Right lung (tissue), 5 donors: ENCODE results near the gene ANXA7. TPM values are rescaled to one million over a fixed set of nuclear protein-coding genes. Genes with fewer than 3 reads are reported as not detected.
"Not testable (repeated sequence)": the region's sequence is repeated elsewhere in the genome, so short reads cannot be mapped to it uniquely, and the experiment has no call there.

Experiments used
- DNase-seq, 2 donors: peaks; one replicate each; pipeline ENCODE4 v3.0.0-alpha.2; 2013
- polyA plus RNA-seq, 5 donors: library from polyadenylated mRNA; unstranded; fragments of 120-200 nt; gene quantifications; one replicate each; pipeline versions ENCODE4 v1.2.1 to v1.2.3, GENCODE V29; 2013; ENCODE audit warnings: inconsistent platforms in 1 of 5, low replicate concordance in 1 of 5; ENCODE audit not compliant: insufficient read length in 5 of 5, insufficient read depth in 1 of 5

The ANXA7 gene
- polyA plus RNA-seq, 5 donors, result 63.9 to 76.9 (median 71.0) TPM

DNA sequence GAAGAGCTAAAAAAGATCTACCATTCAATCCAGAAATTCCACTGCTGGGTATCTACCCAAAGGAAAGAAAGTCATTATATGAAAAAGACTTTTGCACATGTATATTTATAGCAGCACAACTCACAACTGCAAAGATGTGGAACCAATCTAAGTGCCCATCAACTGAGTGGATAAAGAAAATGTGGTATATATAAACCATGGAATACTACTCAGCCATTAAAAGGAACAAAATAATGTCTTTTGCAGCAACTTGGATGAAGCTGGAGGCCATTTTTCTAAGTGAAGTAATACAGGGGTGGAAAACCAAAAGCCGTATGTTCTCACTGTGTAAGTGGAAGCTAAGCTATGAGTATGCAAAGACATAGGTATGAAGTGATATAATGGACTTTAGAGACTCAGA, 3.0 kb downstream of the ANXA7 start:
- no peak for DNase-seq

DNA sequence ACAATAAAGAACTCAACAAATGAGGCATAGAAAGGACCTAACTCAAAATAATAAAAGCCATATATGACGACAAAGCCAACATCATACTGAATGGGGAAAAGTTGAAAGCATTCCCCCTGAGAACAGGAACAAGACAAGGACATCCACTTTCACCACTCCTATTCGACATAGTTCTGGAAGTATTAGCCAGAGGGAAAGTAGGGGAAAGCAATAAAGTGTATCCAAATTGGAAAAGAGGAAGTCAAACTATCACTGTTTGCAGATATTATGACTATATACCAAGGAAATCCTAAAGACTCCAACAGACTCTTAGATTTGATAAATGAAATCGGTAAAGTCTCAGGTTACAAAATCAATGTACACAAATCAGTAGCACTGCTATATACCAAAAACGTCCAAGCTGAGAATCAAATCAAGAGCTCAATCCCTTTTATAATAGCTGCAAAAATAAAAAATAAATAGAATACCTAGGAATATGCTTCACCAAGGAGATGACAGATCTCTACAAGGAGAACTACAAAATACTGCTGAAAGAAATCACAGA, 4.8 kb downstream of the ANXA7 start:
- no peak for DNase-seq

GRCh38 chr10:73408061-73408460, 5.8 kb downstream of the ANXA7 start:
- DNase-seq, result no peak

DNA sequence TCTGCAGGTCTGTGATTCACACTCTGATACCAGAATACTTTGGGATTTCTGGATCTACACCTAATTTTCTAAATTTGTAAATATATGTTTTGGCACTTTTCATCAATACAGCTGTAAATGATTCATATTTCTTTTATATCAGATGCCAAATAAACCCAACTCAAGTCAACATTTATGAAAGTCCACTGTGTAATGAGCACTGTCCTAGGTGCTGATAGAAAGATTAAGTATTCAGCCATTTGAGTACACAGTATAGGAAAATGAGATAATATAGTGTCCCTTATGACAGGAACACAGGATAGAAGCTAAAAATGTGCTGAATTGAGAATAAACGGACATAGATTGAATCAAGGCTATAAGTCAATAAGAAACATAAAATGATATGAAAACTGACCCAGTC, 6.4 kb downstream of the ANXA7 start:
- DNase-seq, result no peak

GRCh38 chr10:73406846-73407245, 7.0 kb downstream of the ANXA7 start:
- no peak for DNase-seq

DNA sequence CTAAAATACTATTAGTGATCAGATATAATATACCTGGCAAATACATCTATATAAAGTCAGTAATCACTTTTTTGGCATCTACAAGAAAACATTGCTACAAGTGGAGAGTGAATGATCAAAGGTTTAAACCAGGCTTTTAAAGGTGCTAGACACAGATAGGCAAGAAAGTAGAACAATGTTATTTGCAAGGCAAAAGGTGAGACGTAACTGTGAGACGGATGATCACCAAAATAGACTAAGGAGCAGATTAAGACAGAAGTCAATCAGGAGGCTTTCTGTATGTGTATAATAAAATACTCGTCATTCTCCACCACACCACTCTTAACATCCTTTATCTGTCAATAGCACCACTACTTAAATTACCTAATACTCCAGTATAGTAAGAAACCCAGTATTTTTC, 8.3 kb downstream of the ANXA7 start:
- DNase-seq, result no peak

DNA sequence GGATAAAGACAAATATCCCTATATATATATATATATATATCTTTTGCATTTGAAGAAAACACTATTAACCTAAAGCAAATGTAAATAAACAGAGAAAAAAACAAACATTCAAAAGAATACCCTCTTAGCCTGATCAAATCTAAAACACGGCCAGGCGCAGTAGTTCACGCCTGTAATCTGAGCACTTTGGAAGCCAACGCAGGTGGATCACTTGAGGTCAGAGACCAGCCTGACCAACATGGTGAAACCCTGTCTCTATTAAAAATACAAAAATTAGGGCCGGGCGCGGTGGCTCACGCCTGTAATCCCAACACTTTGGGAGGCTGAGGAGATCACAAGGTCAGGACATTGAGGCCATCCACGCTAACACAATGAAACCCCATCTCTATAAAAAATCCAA, 9.2 kb downstream of the ANXA7 start:
- DNase-seq, result no peak

DNA sequence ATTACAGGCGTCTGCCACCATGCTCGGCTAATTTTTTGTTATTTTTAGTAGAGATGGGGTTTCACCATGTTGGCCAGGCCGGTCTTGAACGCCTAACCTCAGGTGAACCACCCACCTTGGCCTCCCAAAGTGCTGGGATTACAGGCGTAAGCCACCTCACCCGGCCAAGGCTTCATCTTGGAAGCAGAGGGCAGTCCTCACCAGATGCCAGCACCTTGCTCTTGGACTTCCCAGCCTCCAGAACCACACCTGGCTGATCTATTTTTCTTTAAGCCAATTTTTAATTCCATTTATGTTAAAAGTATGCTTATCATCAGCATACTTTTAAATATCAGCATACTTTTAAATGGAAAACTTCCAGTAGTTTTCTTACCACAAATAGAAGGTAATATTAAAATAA, 12.2 kb downstream of the ANXA7 start:
- no peak for DNase-seq

DNA sequence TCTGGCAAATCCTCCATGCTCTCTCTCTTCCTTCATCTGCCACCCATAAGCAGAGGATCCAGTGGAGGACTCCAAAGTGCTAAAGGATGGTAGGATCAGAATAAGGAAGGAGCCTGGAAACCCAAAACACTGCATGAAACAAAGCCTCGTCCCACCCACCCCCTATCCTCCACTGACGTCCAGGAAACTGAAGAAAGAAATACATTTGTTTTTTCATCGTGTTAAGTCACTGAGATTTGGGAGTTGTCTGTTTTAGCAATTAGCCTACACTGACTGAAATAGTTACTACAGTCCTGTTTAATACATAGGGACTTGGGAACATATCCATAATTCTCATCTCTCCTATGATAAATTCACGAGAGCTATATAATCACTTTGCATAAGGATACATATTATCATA, 14.8 kb downstream of the ANXA7 start:
- DNase-seq, result no peak

GRCh38 chr10:73398024-73398423, 15.8 kb downstream of the ANXA7 start:
- no peak for DNase-seq

DNA sequence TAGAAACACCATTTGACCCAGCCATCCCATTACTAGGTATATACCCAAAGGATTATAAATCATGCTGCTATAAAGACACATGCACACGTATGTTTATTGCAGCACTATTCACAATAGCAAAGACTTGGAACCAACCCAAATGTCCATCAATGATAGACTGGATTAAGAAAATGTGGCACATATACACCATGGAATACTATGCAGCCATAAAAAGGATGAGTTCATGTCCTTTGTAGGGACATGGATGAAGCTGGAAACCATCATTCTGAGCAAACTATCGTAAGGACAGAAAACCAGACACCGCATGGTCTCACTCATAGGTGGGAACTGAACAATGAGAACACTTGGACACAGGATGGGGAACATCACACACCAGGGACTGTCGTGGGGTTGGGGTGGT, 19.5 kb downstream of the ANXA7 start:
- DNase-seq, result not testable (repeated sequence)

DNA sequence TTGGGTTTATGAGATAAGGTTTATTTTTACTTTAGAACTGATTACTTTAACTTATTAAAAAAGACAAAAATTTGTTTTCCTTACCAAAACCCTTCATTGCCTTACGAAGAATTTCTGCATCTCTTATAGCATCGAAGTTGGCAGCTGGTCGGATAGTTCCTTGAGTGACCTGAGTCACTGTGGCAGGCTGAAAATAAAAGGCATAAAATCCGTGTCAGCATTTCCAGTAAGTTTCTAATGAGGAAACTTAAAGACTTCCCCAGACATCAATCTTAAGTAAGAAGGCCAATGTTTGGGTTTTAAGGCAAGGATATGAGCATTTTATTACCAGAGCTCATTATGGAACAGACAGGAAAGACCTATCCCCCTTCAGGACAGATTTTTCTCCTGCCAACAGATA, 25.6 kb downstream of the ANXA7 start:
- DNase-seq, result no peak

- no peak for DNase-seq
Measured at GRCh38 chr10:73386583-73386982, 27.3 kb downstream of the ANXA7 start.

DNA sequence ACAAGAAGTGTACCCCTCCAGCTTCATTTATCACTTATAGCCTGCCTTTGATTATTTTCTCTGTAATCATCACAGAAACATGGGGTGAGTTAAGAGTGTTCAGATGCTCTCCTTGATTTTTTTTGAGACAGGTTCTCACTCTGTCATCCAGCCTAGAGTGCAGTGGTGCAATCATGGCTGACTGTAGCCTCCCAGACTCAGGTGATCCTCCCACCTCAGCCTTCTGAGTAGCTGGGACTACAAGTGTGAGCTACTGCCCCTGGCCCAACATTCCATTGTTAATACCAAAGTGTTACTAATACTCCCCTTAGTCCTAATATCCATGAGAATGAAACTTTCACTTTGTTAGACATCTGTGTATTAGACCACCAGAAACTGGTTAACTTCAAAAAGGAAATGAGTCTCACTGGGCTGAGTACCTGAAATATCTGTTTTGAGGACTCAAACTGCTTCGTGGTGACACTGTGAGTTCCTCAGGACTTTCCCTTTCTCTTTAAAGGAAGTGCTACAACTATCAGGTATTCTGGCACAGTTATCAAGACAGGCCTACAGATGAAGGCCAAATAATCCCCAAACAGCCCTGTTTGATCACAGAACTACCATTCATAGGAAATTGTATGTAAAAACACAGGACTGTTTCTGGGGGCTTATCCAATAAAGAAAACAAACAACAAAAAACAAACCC, 34.7 kb downstream of the ANXA7 start:
- no peak for DNase-seq

- DNase-seq, result no peak
Measured at GRCh38 chr10:73376679-73377078, 37.2 kb downstream of the ANXA7 start.

DNA sequence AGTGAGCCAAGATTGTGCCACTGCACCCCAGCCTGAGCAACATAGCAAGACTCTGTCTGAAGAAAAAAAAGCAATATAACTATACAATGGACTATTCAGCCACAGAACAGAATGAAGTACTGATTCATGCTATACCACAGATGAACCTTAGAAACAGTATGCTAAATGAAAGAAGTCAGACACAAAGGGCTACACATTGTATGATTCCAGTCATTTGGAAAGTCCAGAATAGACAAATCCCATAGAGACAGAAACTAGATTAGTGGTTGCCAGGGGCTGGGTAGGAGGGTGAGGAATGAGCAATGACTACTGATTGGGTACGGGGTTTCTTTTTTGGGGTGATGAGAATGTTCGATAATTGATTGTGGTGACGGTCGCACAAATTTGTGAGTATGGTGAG, 45.6 kb downstream of the ANXA7 start:
- DNase-seq, result no peak

GRCh38 chr10:73366381-73367298, 47.2 kb downstream of the ANXA7 start:
- no peak for DNase-seq

- no peak for DNase-seq
Measured at GRCh38 chr10:73364964-73365363, 48.9 kb downstream of the ANXA7 start.

GRCh38 chr10:73359492-73359891, 54.4 kb downstream of the ANXA7 start:
- DNase-seq, result no peak

GRCh38 chr10:73358331-73359279, 55.3 kb downstream of the ANXA7 start, which contains the start of gene CFAP70:
Gene CFAP70 (minus strand): TSS chr10:73358864. CDS start chr10:73354796, 4,068 bp downstream.
- DNase-seq, result peak; percentile 94 to 97

DNA sequence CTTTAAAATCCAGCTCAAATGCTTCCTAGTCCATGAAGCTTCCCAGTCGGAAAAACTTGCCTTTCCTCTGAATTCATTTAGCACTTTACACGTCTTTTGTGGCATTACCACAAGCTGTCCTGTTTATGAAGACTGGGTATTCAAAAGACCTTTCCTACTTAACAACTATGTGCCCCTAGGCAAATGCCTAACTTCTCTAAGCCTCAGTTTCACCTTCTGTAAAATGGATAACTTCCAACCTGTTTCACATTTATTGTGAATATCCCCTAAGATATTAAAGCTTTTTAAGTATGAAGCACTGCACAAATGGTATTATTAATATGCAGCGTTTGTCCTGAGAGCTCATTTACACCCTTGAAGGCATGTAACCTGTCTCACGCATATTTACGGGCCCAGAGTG, 56.0 kb downstream of the ANXA7 start:
- DNase-seq, result no peak

DNA sequence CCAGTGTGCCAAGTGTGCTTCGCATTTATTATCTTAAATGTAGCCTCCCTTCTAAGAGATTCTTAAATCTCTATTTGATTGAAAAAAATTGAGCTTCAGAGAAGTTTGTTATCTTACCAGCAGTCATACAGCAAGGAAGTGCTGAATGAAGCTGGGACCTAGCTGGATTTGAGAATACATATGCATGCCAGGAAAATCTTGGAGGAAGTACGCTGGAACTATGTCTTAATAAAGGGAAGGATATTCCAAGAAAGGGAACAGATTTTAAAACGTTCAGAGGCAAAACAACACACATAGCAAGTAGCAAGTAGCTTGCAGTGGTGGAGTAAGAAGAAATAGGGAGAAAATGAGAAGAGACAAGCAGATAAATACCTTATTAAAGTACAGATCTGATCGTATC, 56.7 kb downstream of the ANXA7 start:
- DNase-seq, result no peak
